Activated gamma-delta T cell treated with Interleukin-2 at 50 U/mL for 16 hours (primary cell): Measurements from ENCODE around the gene XRCC3.

Experiments
- DNase-seq: peaks from one replicate; pipeline ENCODE4 v3.0.0-alpha.2; 2020

Gene XRCC3

GRCh38 chr14:103725001-103725682 is 9.9 kb upstream of the XRCC3 start:
- DNase-seq, result no peak

DNA sequence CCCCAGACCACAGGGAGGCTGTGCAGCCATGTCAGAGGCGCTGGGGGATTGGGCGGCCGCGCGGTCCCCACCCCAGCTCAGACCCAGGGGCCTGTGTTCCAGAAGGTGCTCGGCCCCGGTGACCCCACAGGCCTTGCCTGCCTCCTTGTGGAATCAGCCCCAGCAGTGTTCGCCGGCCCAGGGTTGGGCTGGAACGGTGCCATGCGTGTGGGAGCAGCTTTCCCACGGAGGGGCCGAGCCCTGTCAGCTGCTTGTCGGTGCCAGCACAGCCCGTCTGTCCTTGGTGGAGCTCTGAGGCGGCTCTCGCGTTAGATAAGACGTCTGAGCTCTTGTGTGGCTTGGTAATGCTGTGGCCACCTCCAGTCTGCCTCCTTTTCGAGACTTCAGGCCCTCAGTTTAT is 8.9 kb upstream of the XRCC3 start:
- no peak for DNase-seq

GRCh38 chr14:103723748-103724081 is 8.5 kb upstream of the XRCC3 start:
- no peak for DNase-seq

DNA sequence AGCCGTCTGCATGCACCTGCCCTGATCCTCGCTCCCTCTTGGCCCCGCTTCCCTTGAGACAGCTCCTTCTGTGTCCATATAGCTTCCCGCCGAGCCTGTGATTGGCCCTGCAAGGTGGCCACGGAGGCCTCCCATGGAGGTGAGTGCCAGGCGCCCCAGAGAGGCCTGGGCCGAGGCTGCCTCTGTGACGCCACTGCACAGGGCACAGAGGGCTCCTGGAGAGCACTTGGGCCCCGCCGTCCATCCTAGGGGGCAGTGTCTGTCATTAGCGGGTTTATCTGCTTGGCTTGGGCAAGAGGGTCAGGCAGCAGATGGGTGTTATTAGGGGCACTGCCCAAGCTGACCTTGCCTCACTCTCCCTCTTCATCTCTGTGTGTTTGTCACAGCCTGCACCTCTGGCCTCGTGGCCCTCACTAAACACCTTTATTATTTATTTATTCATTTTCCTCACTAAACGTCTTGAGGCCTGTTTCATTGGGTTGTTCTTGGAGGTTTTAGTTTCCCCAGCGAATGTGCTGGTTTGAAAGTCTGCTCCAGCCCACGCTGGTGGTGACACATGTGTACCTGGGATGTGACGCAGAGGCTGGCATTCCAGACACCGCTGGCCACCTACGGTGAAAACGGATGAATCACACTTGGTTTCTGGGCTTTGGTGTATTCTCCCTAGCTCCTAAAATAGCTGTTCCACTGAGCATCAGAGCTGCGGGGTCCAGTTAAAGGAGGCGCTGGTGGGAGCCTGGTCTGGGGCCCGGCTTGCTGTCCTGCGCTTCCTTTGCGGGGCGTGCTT is 6.3 kb upstream of the XRCC3 start:
- DNase-seq, result no peak

GRCh38 chr14:103719751-103720150 is 4.5 kb upstream of the XRCC3 start:
- no peak for DNase-seq

- no peak for DNase-seq
Measured at GRCh38 chr14:103718572-103718971, 3.3 kb upstream of the XRCC3 start.

DNA sequence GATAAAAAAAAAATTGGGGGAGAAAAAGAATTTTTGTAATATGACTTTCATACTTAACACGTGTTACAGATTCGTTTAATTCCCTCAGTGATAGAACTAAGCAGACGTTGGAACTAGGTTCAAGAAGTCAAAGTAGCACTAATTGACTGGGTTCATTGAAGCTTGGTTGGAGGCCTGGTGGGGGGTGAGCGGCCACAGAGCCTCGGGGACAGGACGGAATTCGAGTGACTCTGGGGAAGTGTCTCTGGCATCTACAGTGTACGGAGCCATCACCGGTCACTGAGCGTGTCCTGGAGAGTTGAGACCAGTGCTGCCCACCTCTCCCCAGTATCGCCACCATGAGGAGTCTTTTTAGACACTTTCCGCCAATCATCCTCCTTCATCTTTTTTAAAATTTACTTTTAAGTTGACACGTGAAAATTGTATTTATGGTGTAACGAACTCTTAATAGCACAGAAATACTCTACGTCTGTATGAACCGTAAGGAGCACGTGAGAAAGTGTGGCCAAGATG is 1.7 kb upstream of the XRCC3 start:
- DNase-seq, result no peak

GRCh38 chr14:103716091-103716801 is 995 bp upstream of the XRCC3 start:
- no peak for DNase-seq

- DNase-seq, result no peak
Measured at GRCh38 chr14:103714063-103714724, 1.1 kb downstream of the XRCC3 start.

- DNase-seq, result no peak
Measured at GRCh38 chr14:103713304-103714062, 1.8 kb downstream of the XRCC3 start.

DNA sequence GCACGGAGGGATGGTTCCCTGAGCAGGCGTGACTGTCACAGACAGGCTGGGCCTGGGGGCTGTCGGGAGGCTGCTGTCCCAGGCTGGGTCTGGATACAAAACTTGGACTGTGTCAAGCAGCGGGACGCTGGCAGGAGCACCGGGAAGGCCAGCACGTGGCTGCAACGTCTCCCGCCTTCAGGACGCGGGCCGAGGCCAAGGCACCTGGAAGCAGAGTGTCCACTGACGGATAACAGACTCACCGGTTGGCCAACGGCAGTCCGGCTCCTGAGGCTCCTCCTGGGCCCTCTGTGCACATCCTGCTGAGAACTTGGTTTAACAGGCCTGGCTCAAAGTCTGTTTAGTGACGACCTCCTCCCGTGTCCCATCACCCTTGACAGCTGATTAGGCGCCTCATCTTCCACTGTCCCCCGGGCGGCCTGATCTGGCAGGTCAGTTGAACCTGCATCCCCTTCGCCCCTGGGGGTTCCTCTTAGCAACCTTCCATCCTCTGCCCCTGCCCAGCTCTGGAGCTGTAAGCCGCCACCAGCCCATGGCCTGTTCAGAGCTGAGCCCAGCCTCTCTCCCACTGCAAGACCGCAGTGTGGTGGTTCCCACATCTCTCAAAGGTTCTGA is 2.5 kb downstream of the XRCC3 start:
- DNase-seq, result no peak

GRCh38 chr14:103711516-103712431 is 3.5 kb downstream of the XRCC3 start:
- DNase-seq, result no peak

- no peak for DNase-seq
Measured at GRCh38 chr14:103710771-103711377, 4.4 kb downstream of the XRCC3 start.

- no peak for DNase-seq
Measured at GRCh38 chr14:103709814-103710213, 5.4 kb downstream of the XRCC3 start.

GRCh38 chr14:103708750-103709187 is 6.5 kb downstream of the XRCC3 start:
- DNase-seq, result no peak

- no peak for DNase-seq
Measured at GRCh38 chr14:103707329-103708263, 7.7 kb downstream of the XRCC3 start.

DNA sequence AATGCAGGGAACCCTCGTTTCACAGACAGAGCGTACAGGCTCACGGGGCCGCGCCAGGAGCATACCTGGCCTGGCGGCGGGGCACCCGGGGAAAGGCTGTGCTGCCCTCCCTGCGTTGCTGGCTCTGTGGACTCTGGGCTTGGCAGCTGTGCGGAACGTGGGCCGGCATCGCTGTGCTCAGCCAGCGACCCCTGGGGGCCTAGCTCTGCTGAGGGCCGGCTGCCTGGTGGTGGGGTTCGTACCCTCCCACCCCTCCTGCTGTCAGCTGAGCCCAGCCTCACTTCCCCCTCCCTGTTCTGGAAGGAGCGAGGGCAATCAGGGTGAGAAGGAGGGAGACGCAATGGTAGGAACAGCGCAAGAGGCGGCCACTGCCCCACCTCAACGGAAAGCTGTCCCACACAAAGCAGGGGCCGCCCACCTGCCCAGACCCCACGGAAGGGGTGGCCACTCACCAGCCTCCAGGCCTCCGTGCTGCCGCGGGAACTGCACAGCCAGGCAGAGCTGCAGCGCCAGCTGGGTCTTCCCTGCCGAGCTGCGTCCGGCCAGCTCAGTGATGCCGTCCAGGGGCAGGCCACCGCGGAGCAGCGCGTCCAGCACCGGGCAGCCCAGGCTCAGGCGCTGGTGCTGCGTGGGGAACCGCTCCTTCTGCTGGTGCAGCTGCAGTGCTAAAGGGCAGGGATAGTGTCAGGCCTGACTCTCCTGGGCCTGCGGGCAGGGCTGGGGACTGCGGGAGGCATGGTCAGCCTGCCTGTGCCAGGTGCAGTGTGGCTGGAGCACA is 8.5 kb downstream of the XRCC3 start:
- no peak for DNase-seq
